Osteoblast (primary cell): ENCODE measurements around the gene SPRED2. TPM values are rescaled to one million over a fixed set of nuclear protein-coding genes. Genes with fewer than 3 reads are reported as not detected.

Experiments used
- DNase-seq: peaks from one replicate; pipeline ENCODE4 v3.0.0; 2011; ENCODE audit warnings: low spot score, mixed read lengths; ENCODE audit not compliant: insufficient read length; ENCODE audit errors: missing footprints
- H2AFZ ChIP-seq: 2 replicates; pipeline ENCODE4 v1.6.0; 2011; ENCODE audit warnings: mild to moderate bottlenecking, low read length
- H3K27ac ChIP-seq: 2 replicates; pipeline ENCODE4 v1.5.1; 2011; ENCODE audit warnings: mild to moderate bottlenecking, low read depth, low read length, moderate library complexity
- H3K27me3 ChIP-seq: 2 replicates; pipeline ENCODE4 v1.6.0; 2012; ENCODE audit warnings: mild to moderate bottlenecking, control low read depth, inconsistent platforms, low read length, moderate library complexity; ENCODE audit not compliant: insufficient read depth
- H3K36me3 ChIP-seq: 2 replicates; pipeline ENCODE4 v1.5.1; 2011; ENCODE audit warnings: mild to moderate bottlenecking, low read length, control low read depth, moderate library complexity; ENCODE audit not compliant: insufficient read depth
- H3K4me1 ChIP-seq: 2 replicates; pipeline ENCODE4 v1.5.1; 2011; ENCODE audit warnings: mild to moderate bottlenecking, low read length, control low read depth, moderate library complexity; ENCODE audit not compliant: insufficient read depth
- H3K4me2 ChIP-seq: 2 replicates; pipeline ENCODE4 v1.6.0; 2011; ENCODE audit warnings: mild to moderate bottlenecking, low read length; ENCODE audit not compliant: insufficient read depth
- H3K4me3 ChIP-seq: fragments of 200-600 bp; sonication (generic); 3 replicates; pipeline ENCODE4 v1.5.1; 2012; ENCODE audit warnings: mild to moderate bottlenecking, low read length, inconsistent platforms; ENCODE audit not compliant: insufficient read depth
- H3K79me2 ChIP-seq: 2 replicates; pipeline ENCODE4 v1.6.0; 2012; ENCODE audit warnings: mild to moderate bottlenecking, low read length, control low read depth, inconsistent platforms; ENCODE audit not compliant: insufficient read depth
- H3K9me3 ChIP-seq: 2 replicates; pipeline ENCODE4 v1.5.1; 2011; ENCODE audit warnings: low read depth, low read length, control low read depth
- H4K20me1 ChIP-seq: 2 replicates; pipeline ENCODE4 v1.6.0; 2012; ENCODE audit warnings: mild to moderate bottlenecking, low read length, control low read depth; ENCODE audit not compliant: insufficient read depth
- CTCF ChIP-seq: IDR thresholded peaks from 2 replicates; pipeline ENCODE4 v1.5.1; 2011; ENCODE audit warnings: mild to moderate bottlenecking, low read depth, low read length, moderate library complexity; ENCODE audit errors: extremely low read depth
- total RNA-seq: library from RNA; depleted of rRNA; stranded (reverse); fragments of >200 nt; gene quantifications from 2 replicates; pipeline ENCODE4 v1.2.3, GENCODE V29; 2012

SPRED2 gene
- total RNA-seq, 1 donor: 17.4 TPM

DNA sequence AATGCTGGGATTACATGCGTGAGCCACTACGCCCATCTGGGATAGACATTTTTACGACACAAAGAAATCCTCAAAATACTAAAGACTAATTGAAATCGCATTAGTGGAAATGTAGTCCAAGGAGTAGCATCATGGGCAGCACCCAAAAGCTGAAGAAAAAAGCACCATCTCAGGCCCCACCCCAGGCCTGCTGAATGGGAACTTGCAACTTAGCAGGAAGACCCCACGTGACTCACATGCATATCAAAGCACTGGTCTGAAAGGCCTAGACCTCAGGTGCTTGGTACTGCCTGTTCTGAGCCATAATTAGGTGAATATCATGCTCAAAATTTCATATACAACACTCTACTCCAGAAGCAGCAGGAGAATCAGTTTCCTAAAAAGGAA, 28.9 kb downstream of the SPRED2 start:
- H3K4me2 ChIP-seq: no peak overlapping the region
- DNase-seq: no peak
- H3K27ac ChIP-seq: no peak overlapping the region
- H3K9me3 ChIP-seq: no peaks in the 10 kb centered on the region
- H3K27me3 ChIP-seq: no peaks in the 10 kb centered on the region
- H3K79me2 ChIP-seq: peaks cover 94% of the 10 kb centered on the region
- no peak for TF ChIP-seq CTCF
- no peak overlapping the region for H2AFZ ChIP-seq
- peaks cover 21% of the 10 kb centered on the region for H3K4me1 ChIP-seq
- peaks cover 54% of the 10 kb centered on the region for H4K20me1 ChIP-seq
- H3K36me3 ChIP-seq: no peaks in the 10 kb centered on the region
- no peak overlapping the region for H3K4me3 ChIP-seq

DNA sequence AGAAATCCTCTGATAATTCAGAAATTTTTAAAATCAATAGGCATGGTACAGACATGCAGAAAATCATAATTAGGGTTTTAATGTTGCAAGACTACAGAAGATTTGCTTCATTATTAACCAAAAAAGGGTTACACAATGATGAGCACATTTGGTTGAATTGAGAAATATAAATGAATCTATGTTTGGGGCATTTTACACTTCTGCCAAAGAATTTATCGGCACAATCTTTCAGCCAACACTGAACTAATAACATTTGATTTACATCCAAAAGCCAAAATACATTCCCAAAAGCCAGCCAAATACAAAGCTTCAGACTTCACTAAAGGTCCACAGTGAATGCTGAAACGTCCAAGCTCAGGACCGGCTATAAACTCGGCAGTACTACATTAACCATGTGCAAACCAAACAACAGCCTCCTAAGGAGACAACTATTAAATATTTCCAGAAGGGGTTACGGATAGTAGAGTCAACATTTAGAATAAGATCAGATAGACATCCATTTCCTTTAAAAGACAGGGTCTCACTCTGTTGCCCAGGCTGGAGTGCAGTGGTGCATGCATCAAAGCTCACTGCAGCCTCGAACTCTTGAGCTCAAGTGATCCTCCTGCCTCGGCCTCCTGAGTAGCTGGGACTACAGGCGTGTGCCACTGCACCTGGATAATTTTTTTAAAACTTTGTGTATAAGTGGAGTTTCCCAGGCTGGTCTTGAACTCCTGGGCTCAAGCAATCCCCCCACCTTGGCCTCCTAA, 29.4 kb downstream of the SPRED2 start:
- no peak for DNase-seq
- H3K9me3 ChIP-seq: no peaks in the 10 kb centered on the region
- H3K36me3 ChIP-seq: no peaks in the 10 kb centered on the region
- no peaks in the 10 kb centered on the region for H3K27me3 ChIP-seq
- H3K4me3 ChIP-seq: no peak overlapping the region
- H4K20me1 ChIP-seq: peaks cover 51% of the 10 kb centered on the region
- H3K4me1 ChIP-seq: peaks cover 21% of the 10 kb centered on the region
- H3K4me2 ChIP-seq: peak overlapping the region; percentile 27
- no peak overlapping the region for H2AFZ ChIP-seq
- H3K27ac ChIP-seq: peak overlapping the region; percentile 49
- peaks cover 94% of the 10 kb centered on the region for H3K79me2 ChIP-seq
- TF ChIP-seq CTCF: no peak

- peak overlapping the region; percentile 27 for H3K4me2 ChIP-seq
- peak; percentile 75 for DNase-seq
- H3K36me3 ChIP-seq: no peaks in the 10 kb centered on the region
- no peaks in the 10 kb centered on the region for H3K9me3 ChIP-seq
- H3K4me3 ChIP-seq: no peak overlapping the region
- peaks cover 94% of the 10 kb centered on the region for H3K79me2 ChIP-seq
- no peaks in the 10 kb centered on the region for H3K27me3 ChIP-seq
- peak overlapping the region; percentile 49 for H3K27ac ChIP-seq
- no peak for TF ChIP-seq CTCF
- peaks cover 25% of the 10 kb centered on the region for H3K4me1 ChIP-seq
- no peak overlapping the region for H2AFZ ChIP-seq
- H4K20me1 ChIP-seq: peaks cover 47% of the 10 kb centered on the region
Observed at GRCh38 chr2:65402323-65402722, 30.1 kb downstream of the SPRED2 start.

GRCh38 chr2:65397122-65397521, 35.3 kb downstream of the SPRED2 start:
- Histone ChIP-seq H3K27me3 (no peaks in the 10 kb centered on the region), H4K20me1 (peaks cover 34% of the 10 kb centered on the region), H2AFZ (no peak overlapping the region), H3K4me2 (peak overlapping the region; percentile 57), H3K36me3 (no peaks in the 10 kb centered on the region), H3K9me3 (no peaks in the 10 kb centered on the region), H3K79me2 (peaks cover 90% of the 10 kb centered on the region), H3K4me1 (peaks cover 30% of the 10 kb centered on the region), H3K4me3 (no peak overlapping the region), H3K27ac (peak overlapping the region; percentile 63)
- DNase-seq: peak; percentile 81
- TF ChIP-seq CTCF: no peak
